H1 (cell line): ENCODE measurements around the gene HIPK1. TPM values are rescaled to one million over a fixed set of nuclear protein-coding genes. Genes with fewer than 3 reads are reported as not detected.
A peak's percentile ranks its signal among the peaks of the same experiment; 100 is the strongest.

ENCODE experiments used
- CTCF ChIA-PET: fragments of 300-600 bp; sonication (Branson Sonifier 250); formaldehyde crosslinking; loops from one replicate; lab custom pipeline; 2021; ENCODE audit not compliant: partially characterized antibody; lab: Charles Lee
- POLR2A ChIA-PET: fragments of 300-600 bp; sonication (Branson Sonifier 250); formaldehyde crosslinking; loops from one replicate; lab custom pipeline; 2021; ENCODE audit warnings: inconsistent platforms; ENCODE audit not compliant: partially characterized antibody; lab: Charles Lee
- DNase-seq, 2 experiments: peaks; one replicate each; pipeline versions ENCODE4 v3.0.0 to v3.0.0-alpha.2; 2010 to 2022; ENCODE audit warnings: low spot score in 2 of 2, low read depth in 1 of 2, mixed read lengths in 1 of 2
- FAIRE-seq: peaks from 2 replicates; lab custom pipeline; 2011; peaks lifted over from hg19 to GRCh38; lab: Jason Lieb, UNC
- H2AFZ ChIP-seq: 2 replicates; pipeline ENCODE4 v1.8.1; 2012; ENCODE audit warnings: low read length, inconsistent platforms
- H2AK5ac ChIP-seq: 2 replicates; pipeline ENCODE4 v1.6.1; 2013; ENCODE audit warnings: low read depth, low read length
- H2BK120ac ChIP-seq: replicated peaks from 2 replicates; pipeline ENCODE3; 2013; ENCODE audit warnings: low read depth, low read length, inconsistent platforms
- H2BK12ac ChIP-seq: 2 replicates; pipeline ENCODE4 v1.6.1; 2013; ENCODE audit warnings: low read depth, low read length
- H2BK15ac ChIP-seq: 2 replicates; pipeline ENCODE4 v1.6.1; 2013; ENCODE audit warnings: low read length
- H2BK20ac ChIP-seq: 2 replicates; pipeline ENCODE4 v1.6.1; 2013; ENCODE audit warnings: low read length
- H2BK5ac ChIP-seq: 2 replicates; pipeline ENCODE4 v1.6.1; 2013; ENCODE audit warnings: low read depth, low read length
- H3K14ac ChIP-seq: 2 replicates; pipeline ENCODE4 v1.6.1; 2013; ENCODE audit warnings: inconsistent platforms; ENCODE audit not compliant: insufficient read length
- H3K18ac ChIP-seq: 2 replicates; pipeline ENCODE4 v1.6.1; 2013; ENCODE audit warnings: low read length; ENCODE audit errors: extremely low read depth
- H3K23ac ChIP-seq: 2 replicates; pipeline ENCODE4 v1.6.1; 2013; ENCODE audit warnings: inconsistent platforms; ENCODE audit not compliant: insufficient read length
- H3K23me2 ChIP-seq: 2 replicates; pipeline ENCODE4 v1.6.1; 2013; ENCODE audit warnings: low read depth, low read length
- H3K27ac ChIP-seq: 2 replicates; pipeline ENCODE4 v1.6.1; 2011; ENCODE audit warnings: low read depth, low read length, inconsistent platforms
- H3K27me3 ChIP-seq, 4 experiments: replicated peaks in 1 of 4; 1 replicate in 1 of 4; 2 replicates in 3 of 4; pipeline versions ENCODE4 v1.6.1 to v1.8.1; 2011 to 2013; ENCODE audit warnings: low read length in 3 of 4, mild to moderate bottlenecking in 3 of 4, inconsistent platforms in 2 of 4, mixed read lengths in 2 of 4, moderate library complexity in 1 of 4; ENCODE audit not compliant: control insufficient read depth in 3 of 4, insufficient read depth in 3 of 4; ENCODE audit errors: extremely low read depth in 1 of 4
- H3K36me3 ChIP-seq, 4 experiments: 2 replicates each; pipeline versions ENCODE4 v1.6.1 to v1.8.1; 2011 to 2013; ENCODE audit warnings: mild to moderate bottlenecking in 4 of 4, low read length in 3 of 4, moderate library complexity in 2 of 4, control low read depth in 1 of 4, inconsistent platforms in 1 of 4; ENCODE audit not compliant: insufficient read depth in 4 of 4, control insufficient read depth in 2 of 4
- H3K4ac ChIP-seq: replicated peaks from 2 replicates; pipeline ENCODE3; 2013; ENCODE audit warnings: low read length, low read depth, mixed read lengths, inconsistent platforms; ENCODE audit not compliant: insufficient read length
- H3K4me1 ChIP-seq, 4 experiments: replicated peaks in 1 of 4; 1 replicate in 1 of 4; 2 replicates in 3 of 4; pipeline versions ENCODE4 v1.6.1 to v1.8.1; 2011 to 2013; ENCODE audit warnings: low read length in 3 of 4, inconsistent platforms in 2 of 4, mixed read lengths in 1 of 4; ENCODE audit not compliant: insufficient read depth in 4 of 4, control insufficient read depth in 3 of 4
- H3K4me2 ChIP-seq, 2 experiments: 2 replicates each; pipeline versions ENCODE4 v1.6.1 to v1.8.1; 2011 to 2013; ENCODE audit warnings: low read depth in 2 of 2, low read length in 2 of 2, control low read depth in 1 of 2, inconsistent platforms in 1 of 2, mild to moderate bottlenecking in 1 of 2; ENCODE audit not compliant: insufficient read depth in 1 of 2
- H3K4me3 ChIP-seq, 4 experiments: fragments of 200-600, 300-600 bp in 1 of 4; sonication (generic), shearing (Covaris generic), sonication (Bioruptor Twin) in 1 of 4; 2 replicates each; pipeline versions ENCODE4 v1.5.1 to v1.8.1; 2011 to 2016; ENCODE audit warnings: low read length in 4 of 4, low read depth in 3 of 4, control low read depth in 2 of 4, inconsistent platforms in 2 of 4, mild to moderate bottlenecking in 2 of 4, mixed read lengths in 1 of 4, moderate library complexity in 1 of 4; ENCODE audit not compliant: insufficient read depth in 2 of 4; ENCODE audit errors: extremely low read depth in 1 of 4
- H3K56ac ChIP-seq: replicated peaks from 2 replicates; pipeline ENCODE3; 2013; ENCODE audit warnings: low read depth, mild to moderate bottlenecking, mixed read lengths, low read length, inconsistent platforms; ENCODE audit not compliant: insufficient read length
- H3K79me1 ChIP-seq: 2 replicates; pipeline ENCODE4 v1.6.1; 2013; ENCODE audit warnings: low read depth, low read length, control low read depth
- H3K79me2 ChIP-seq, 2 experiments: 2 replicates each; pipeline versions ENCODE4 v1.6.1 to v1.8.1; 2012 to 2013; ENCODE audit warnings: low read length in 2 of 2, mild to moderate bottlenecking in 2 of 2, inconsistent platforms in 1 of 2; ENCODE audit not compliant: insufficient read depth in 2 of 2, control insufficient read depth in 1 of 2
- H3K9ac ChIP-seq, 4 experiments: replicated peaks in 1 of 4; 1 replicate in 1 of 4; 2 replicates in 3 of 4; pipeline versions ENCODE4 v1.6.1 to v1.8.1; 2011 to 2013; ENCODE audit warnings: low read depth in 3 of 4, low read length in 3 of 4, control low read depth in 2 of 4, mild to moderate bottlenecking in 2 of 4, moderate library complexity in 2 of 4, inconsistent platforms in 1 of 4; ENCODE audit errors: extremely low read depth in 1 of 4
- H3K9me3 ChIP-seq, 2 experiments: 2 replicates each; pipeline versions ENCODE4 v1.6.1 to v1.8.1; 2012 to 2013; ENCODE audit warnings: mild to moderate bottlenecking in 2 of 2, moderate library complexity in 2 of 2, control low read depth in 1 of 2, inconsistent platforms in 1 of 2, low read depth in 1 of 2, low read length in 1 of 2, mixed read lengths in 1 of 2; ENCODE audit not compliant: insufficient read depth in 2 of 2
- H4K20me1 ChIP-seq, 2 experiments: replicated peaks in 1 of 2; 2 replicates each; pipeline versions ENCODE3 to v1.8.1; 2011 to 2013; ENCODE audit warnings: inconsistent platforms in 2 of 2, low read length in 2 of 2, mild to moderate bottlenecking in 1 of 2; ENCODE audit not compliant: insufficient read depth in 2 of 2, control insufficient read depth in 1 of 2
- H4K5ac ChIP-seq: 2 replicates; pipeline ENCODE4 v1.6.1; 2013; ENCODE audit warnings: low read length, low read depth, mixed read lengths, inconsistent platforms; ENCODE audit not compliant: insufficient read length
- H4K8ac ChIP-seq: 2 replicates; pipeline ENCODE4 v1.8.0; 2013; ENCODE audit warnings: mild to moderate bottlenecking, moderate library complexity, low read length, inconsistent platforms; ENCODE audit not compliant: insufficient read depth; ENCODE audit errors: extremely low read depth
- H4K91ac ChIP-seq: replicated peaks from 2 replicates; pipeline ENCODE3; 2013; ENCODE audit warnings: low read length, mixed read lengths, inconsistent platforms; ENCODE audit not compliant: insufficient read length
- RNF2 ChIP-seq: fragments of 200-900, 300-1000 bp; sonication (generic); IDR thresholded peaks from 2 replicates; pipeline ENCODE4 v1.7.1; 2016; ENCODE audit warnings: borderline replicate concordance, low read depth, mild to moderate bottlenecking, antibody characterized with exemption, low read length; ENCODE audit not compliant: poor library complexity, severe bottlenecking; ENCODE audit errors: missing control alignments
- SIN3A ChIP-seq, 2 experiments: IDR thresholded peaks in 1 of 2; conservative IDR thresholded peaks in 1 of 2; 2 replicates each; pipeline ENCODE4 v1.6.1; 2011 to 2012; ENCODE audit warnings: low read length in 2 of 2, improper control_type of control experiment in 1 of 2, low read depth in 1 of 2, mild to moderate bottlenecking in 1 of 2
- polyA plus RNA-seq, 7 experiments: library from polyadenylated mRNA; depleted of rRNA in 3 of 7; stranded (reverse) in 5 of 7; unstranded in 2 of 7; fragments of >200 nt in 5 of 7; fragments of 200-250 nt in 2 of 7; gene quantifications; 1 replicate in 5 of 7; 2 replicates in 1 of 7; 4 replicates in 1 of 7; pipeline versions ENCODE4 v1.2.1 to v1.2.3, GENCODE V29; 2011 to 2013; ENCODE audit warnings: missing spikeins in 2 of 7, mixed read lengths in 2 of 7
- total RNA-seq: library from RNA; stranded (reverse); fragmentation: NEBNext Ultra II Directional; extraction: Animal tissue kit (Norgen Biotek cat#: 25700); gene quantifications from 2 replicates; pipeline ENCODE4 v1.2.1, GENCODE V29; 2021

Gene HIPK1
- total and polyA plus RNA-seq, 2 of the 8 experiments (the other 6 are each of a cell fraction or from before 2014, with no cell fraction given): 46.2 to 64.3 TPM

- no peaks in the 10 kb centered on the region for H4K20me1 ChIP-seq
- H2BK20ac ChIP-seq: peak overlapping the region; percentile 66; the same call in 1 of the 2 replicates
- no peak overlapping the region for H3K23ac ChIP-seq
- no peak overlapping the region for H4K5ac ChIP-seq
- CTCF ChIA-PET: interaction anchor here (1.2 to 3.7 kb wide), 4 partner anchors 17 to 84 kb away, joined by 3 to 23 read pairs (median 7); partner anchors contain the start of gene OLFML3
- no peak overlapping the region for H3K27ac ChIP-seq
- H3K23me2 ChIP-seq: no peaks in the 10 kb centered on the region
- H3K27me3 ChIP-seq: no peaks in the 10 kb centered on the region; a peak in 1 of 7 replicates
- peak overlapping the region; percentile 49 for H2BK120ac ChIP-seq
- no peak overlapping the region for H2AK5ac ChIP-seq
- POLR2A ChIA-PET: interaction anchor here (0.9 to 1.5 kb wide), 3 partner anchors 8 to 36 kb away, joined by 3 to 6 read pairs (median 3); no protein-coding TSS in a partner anchor
- no peaks in the 10 kb centered on the region for H3K79me1 ChIP-seq
- H2BK15ac ChIP-seq: no peak overlapping the region
- peaks cover 3 to 16% (median 12%) of the 10 kb centered on the region in 4 experiments for H3K4me1 ChIP-seq
- no peaks in the 10 kb centered on the region for H3K36me3 ChIP-seq
- no peak overlapping the region for H3K56ac ChIP-seq
- H3K9me3 ChIP-seq: no peaks in the 10 kb centered on the region; a peak in 3 of 4 replicates
- H4K8ac ChIP-seq: no peak overlapping the region
- FAIRE-seq: peak; percentile 52
- H2BK5ac ChIP-seq: no peak overlapping the region
- H4K91ac ChIP-seq: no peak overlapping the region
- peak overlapping the region; percentile 70 for H3K4ac ChIP-seq
- no peak overlapping the region for H3K4me2 ChIP-seq
- DNase-seq: no peak
- TF ChIP-seq SIN3A (conservative IDR thresholded peaks at IDR 0.05 in 1 of 2, IDR thresholded peaks at IDR 0.05 in 1 of 2; ENCODE audit: low read depth in 1 of 2, low read length in 2 of 2) (no peak), RNF2 (no peak)
- no peak overlapping the region for H3K9ac ChIP-seq
- no peaks in the 10 kb centered on the region for H3K79me2 ChIP-seq
- H3K4me3 ChIP-seq: no peak overlapping the region
- H2AFZ ChIP-seq: no peak overlapping the region
- no peak overlapping the region for H3K14ac ChIP-seq
- H3K18ac ChIP-seq: no peak overlapping the region
- no peak overlapping the region; the same call in 1 of the 2 replicates for H2BK12ac ChIP-seq
These were observed 71.3 kb downstream of the HIPK1 start for GRCh38 chr1:114000406-114000805.
